HG03066 (cell line): ENCODE data around the gene SCOC.

Experiments used
- ATAC-seq: cut with Tn5 transposase; IDR thresholded peaks from one replicate; pipeline ENCODE4 v1.9.1; 2021; ENCODE audit warnings: low read depth; ENCODE audit not compliant: unreplicated experiment

Gene SCOC

DNA sequence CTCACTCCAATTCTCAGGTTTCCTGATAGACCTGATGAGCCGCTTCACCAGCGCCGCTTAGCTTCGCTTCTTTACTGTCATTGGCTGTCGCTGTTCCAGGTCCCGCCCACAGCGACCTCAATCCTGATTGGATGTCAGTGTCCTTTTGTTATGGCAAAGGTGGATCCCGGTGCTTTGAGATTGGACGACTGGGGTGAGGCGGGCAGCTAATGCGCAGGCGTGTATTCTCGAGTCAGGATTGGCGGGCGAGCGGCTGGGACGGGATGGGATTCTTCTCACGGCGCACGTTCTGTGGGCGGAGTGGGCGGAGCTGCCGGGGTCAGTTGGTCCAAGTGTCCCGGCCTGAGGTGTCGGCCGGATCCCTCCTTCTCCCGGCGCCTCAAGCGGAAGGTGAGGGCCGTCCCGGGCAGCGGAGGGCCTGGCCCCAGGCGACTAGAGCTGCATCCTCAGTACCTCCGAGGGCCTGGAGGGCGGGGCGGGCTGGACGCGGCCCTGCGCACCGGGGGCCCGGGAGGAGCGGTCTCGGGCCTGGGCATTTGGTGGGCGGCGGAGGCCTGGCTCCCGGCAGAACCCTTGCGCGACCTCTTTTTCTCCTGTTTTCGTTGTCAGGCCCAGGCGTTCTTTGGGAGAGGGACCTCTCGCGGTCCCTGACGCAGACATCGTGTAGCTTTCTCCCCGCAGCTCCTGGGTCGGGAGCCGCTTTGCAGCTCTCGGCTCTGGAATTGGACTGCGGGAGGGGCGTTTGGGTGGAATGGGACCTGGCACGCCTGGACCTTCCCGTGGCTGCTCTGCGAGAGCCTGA, at the start of gene SCOC:
Gene SCOC, plus strand, starts transcription at position 319 of the 802 bp plus-strand sequence. CDS start 5,525 bp downstream, outside the sequence.
- ATAC-seq, result peak; percentile 95

DNA sequence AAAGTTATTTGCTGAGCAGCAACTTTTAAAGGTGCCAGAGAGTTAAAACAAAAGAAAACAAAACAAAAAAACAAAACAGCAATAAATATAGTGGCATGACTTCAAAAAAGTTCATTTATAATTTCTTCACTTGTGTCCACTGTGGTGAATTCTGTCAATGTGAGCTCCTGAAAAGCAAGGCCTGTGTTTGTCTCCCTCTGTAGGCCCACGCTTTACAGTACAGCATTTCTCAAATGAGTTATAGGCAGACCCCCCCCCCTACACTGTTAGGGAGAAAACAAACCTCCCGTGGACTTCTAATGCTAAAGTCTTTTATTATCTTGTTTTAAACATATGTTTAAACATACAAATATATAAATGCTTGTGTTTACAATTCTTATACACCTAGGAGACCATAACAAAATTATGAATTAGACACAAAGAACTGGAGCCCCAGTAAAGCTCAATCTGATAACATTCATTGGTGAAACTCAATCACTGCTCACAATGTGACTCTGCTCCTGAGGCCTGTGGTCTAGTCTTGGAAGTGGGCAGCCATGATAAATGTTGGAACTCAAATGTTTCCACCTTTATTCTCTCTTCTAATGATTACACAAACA, 47.0 kb upstream of the SCOC start:
- ATAC-seq, result no peak

DNA sequence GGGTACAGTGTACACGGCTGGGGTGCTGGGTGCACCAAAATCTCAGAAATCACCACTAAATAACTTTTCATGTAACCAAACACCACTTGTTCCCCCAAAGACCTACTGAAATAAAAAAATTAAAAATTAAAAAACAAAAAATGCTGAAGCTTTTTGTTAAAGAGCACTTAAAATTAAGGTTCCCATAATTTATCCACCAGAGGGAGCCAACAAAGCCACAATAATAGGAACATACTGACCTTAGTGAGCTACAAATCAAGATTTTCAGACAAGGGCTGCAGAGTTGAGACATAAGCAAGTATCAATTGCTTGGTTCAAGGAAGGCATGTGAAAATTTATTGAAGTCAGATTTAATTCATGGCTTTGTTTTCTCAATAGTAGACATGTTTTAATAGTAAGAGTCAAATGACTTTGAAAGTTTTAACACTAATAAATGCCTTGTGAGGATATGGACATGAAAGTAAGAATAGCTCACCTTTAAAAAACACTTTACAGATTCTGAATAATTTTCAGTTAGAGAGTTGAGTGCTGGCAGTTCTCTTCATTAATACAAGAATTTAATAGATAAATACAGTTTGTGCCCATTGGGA, 43.0 kb upstream of the SCOC start:
- no peak for ATAC-seq

DNA sequence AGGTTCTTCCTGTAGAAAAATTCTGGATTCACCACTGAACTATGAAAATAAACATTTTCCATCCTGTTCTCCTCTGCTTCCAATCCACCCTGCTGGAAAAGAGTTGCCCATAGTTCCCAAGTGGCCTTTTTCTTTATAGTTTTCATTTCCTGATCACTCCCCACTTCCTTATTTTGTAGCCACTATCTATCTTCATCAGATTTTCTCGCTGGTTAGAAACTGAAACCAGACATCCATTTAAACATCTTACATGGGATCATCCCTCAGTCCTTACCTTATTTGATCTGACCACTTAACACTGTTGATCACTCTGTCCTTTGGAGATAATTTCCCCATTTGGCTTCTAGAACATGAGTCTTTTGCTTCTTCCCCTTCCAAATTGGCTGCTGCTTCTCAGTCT, 42.2 kb upstream of the SCOC start:
- no peak for ATAC-seq

DNA sequence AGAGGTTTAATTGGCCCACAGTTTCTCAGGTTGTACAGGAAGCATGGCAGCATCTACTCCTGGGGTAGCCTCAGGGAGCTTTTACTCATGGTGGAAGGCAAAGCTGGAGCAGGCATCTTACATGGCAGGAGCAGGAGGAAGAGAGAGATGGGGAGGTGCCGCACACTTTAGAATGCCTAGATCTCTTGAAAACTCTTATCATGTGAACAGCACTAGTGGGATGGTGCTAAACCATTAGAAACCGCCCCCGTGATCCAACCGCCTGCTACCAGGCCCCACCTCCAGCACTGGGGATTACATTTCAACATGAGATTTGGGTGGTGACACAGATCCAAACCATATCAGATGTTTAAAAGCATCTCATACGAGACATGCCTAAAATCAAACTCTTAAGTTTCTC, 41.6 kb upstream of the SCOC start:
- no peak for ATAC-seq

DNA sequence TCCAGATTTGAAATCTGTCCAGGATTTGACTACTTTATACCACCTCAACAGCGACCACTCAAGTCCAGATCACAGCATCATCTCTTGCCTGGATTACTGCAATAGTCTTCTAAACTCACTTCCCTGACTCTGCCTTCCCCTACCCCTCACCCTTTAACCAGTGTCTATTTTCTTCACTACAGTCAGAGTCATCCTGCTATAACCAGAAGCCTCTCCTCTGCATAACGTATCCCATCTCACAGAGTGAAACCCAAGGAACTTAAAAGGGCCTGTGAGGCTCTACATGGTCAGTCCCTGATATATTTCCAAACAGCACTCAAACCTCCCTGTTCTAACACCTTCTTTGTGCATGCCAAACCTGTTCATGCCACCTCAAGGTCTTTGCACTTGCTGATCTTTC, 40.7 kb upstream of the SCOC start:
- no peak for ATAC-seq

DNA sequence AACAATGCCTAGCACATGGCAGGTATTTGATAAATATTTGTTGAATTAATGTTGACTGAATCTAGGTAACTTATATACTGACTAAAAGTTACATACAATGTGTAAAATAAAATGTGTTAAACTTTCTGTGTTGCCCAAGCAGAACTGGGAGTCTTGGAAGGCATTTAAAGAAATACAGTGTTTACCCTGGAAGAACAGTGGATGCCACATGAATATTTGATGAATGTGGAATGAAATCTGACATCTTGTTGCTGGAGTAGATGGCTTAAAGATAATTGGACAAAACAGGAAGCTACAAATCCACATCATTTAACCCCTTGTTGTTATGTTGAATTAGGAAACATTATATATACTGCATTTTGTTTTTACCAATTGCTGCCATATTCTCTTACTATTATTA, 39.9 kb upstream of the SCOC start:
- no peak for ATAC-seq

DNA sequence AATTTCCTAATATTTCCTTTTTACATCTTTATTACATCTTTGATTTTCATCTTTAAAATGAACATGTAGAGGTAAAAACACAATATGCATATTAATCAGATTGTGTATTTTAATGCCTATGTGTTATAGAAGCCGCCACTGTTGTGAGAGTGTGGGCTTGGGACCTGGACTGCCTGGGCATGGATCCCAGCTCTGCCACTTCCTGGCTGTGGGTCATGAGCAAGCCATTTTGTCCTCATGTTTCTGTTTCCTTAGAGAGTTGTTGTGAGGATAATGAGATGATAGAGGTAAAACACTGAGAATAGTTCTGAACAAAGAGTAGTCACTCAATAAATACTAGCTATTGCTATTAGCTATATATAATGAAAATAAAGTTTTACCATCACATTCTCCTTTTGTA, 38.4 kb upstream of the SCOC start:
- ATAC-seq, result no peak

DNA sequence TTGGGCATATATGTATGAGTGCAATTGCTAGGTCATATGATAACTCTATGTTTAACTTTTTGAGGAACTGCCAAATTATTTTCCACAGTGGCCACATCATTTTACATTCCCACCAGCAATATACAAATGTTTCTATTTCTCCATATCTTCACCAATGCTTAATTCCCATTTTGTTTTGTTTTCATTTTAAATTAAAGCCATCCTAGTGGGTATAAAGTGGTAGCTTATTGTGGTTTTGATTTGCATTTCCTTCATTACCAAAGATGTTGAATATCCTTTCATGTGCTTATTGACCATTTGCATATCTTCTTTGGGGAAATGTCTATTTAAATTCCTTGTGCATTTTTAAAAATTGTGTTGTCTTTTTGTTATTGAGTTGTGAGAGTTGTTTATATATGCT, 36.7 kb upstream of the SCOC start:
- ATAC-seq, result no peak

DNA sequence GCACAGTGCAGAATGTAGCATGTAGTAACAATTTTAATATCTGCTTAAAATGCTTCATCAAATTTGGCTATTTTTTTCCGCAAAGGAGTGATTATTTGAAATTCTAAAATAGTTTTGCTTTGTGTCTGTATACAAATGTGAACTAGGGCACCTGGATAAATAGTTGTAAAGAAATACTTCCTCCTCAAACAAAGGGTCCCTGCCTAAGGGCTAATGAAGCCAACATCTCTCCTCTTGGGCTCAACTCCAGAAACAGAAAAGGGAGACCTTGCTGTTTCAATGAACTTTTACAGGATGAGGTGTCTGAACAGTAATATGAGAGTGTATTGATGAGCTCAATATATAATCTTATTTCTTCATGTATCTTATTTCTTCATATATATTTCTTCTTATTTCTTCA, 30.8 kb upstream of the SCOC start:
- no peak for ATAC-seq

DNA sequence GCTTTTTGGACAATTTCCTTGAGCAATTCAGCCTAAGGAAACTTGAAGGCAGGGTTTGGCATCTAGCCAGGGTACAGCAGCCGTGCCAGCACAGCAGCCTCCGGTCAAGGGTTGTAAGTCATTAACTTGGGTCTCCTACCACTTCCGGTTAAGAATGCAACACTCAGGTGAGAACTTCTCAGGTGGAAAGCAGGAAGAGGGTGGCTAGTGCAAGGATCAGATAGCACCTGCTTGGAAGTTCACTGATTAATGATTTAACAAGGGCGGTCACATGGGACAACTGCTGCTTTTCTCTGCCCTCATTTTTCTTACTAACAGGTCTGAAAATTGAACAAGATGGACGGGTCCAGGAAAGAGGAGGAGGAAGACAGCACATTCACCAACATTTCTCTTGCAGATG, 30.1 kb upstream of the SCOC start:
- peak; percentile 82 for ATAC-seq

DNA sequence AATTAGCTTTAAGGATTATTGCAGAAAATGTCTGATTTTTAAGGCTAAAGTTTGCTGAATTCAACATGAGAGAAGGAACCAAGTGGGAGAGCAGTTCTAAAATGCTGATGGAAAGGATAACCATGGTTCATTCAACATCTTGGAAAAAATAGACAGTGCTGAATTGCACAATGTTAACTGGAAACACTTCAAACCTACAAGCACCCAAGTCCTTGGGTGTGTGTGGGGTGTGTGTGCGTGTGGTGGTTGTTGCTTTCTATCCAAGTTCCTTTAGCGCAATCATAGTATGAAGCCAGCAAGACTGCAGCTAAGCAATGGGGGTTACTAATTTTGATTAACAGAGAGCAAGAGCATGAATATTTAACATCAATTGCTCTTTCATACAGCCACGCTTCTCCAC, 29.3 kb upstream of the SCOC start:
- ATAC-seq, result no peak

DNA sequence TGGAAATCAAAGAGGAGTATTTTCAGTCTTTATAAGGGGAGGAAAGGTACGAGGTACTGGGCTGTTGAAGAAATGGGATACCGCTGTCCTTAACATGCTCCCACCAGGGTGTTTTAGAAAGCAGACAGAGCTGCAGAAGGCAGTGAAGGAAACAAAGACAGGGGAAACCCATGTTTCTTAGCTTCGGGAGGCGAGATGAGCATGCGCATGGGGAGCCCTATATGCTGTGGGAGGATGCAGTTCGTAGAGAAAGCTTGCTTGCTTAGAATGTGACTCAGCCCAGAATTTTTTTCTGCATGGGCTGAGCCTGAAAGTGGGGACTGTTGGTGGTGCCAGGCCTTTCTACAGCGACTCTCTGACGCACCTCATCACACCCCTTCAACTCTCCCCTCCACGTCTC, 28.8 kb upstream of the SCOC start:
- ATAC-seq, result no peak

DNA sequence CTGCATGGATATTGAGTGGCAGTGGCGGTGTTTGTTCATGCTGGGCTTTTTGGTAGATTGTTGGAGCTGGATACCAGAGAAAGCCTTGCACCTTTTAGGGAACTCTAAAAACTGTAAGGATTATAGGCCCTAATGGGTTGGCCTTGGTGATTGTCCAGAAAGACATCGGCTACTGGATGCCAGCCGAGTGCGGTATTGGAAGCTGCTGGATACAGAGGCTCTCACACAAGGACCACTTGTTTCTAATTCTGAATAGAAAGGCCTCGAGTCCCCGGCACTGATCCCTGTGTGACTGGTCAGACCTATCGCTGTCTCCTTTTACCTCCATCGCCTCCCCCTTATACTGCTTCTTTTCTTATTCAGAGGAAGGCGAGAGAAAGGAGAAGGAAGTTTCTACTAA, 27.3 kb upstream of the SCOC start:
- ATAC-seq, result no peak

DNA sequence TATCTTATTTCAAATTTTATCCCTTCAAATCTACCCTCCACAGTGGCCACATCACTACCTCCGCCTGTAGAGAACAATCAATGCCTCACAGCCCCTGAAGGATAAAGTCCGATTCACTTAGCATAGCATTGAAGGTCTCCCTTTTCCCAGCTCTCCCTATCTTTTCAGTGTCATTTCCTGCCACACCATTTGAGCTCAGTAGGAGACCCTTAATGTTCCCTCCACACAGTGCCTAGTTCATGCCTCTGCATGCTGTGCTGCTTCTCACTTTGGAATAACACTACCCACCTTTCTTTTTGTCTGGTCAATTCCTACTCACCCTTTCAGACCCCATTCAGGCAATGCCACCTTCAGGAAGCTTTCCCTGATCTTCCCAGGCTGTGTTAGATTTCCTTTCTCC, 23.6 kb upstream of the SCOC start:
- no peak for ATAC-seq

DNA sequence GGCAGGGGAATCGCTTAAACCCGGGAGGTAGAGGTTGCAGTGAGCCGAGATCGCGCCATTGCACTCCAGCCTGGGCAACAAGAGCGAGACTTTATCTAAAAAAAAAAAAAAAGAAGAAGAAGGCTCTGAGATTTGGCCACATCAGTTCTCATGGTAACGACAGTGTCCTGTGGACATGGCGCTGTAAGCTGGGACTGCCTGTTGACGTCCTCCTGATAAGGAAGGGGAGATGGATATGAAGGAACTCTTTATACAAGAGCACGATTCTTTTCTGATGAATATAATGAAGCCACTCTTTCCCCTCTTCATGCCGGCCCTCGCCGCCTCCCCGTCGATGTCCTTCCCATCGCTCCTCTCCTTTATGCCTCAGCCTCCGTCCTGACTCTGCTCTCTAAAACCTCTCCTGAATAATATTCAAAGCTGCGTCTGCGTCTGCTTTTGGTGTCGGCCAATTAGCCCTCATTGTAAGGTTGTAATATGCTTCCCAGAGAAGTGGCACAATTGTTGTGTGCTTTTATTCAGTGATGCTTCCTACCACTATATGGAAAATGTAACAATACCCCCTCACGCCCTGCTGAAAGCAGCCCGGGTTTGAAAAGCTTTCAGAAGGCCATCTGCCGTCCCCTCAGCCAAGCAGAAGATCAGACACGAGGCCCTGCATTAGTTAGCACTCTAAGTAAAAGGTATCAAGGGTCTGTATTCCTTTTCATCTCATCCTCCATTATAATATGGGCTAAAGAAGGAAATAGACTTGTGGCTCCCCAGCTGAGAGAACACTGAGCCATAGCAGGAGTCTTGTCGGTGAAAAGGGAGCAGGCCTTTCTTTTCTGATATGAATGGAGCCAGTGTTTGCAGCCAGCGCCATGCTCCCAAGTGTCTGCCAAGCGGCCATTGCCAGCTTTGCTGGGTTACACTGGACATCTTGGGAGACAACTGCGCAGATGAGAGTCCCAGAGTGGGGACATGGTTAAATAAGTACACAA, 22.1 kb upstream of the SCOC start:
- no peak for ATAC-seq

DNA sequence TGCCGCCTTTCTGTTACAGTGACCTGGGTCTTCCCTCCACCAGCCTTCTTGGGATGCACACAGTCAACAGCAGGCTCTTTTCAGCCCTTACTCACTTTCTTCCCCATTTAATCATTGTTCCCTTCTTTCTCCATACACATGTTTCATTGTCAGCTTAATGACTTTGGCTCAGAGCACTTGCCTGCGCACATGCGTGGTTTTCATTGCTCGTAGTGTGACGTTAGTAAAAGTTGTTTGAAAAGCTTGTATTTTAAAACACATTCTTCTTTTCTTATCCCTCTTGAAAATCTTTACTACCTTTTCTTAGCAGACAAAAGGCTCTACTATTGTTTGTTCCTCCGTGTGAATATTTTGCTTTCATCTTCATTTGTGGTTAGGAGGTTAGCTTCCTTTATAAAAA, 19.7 kb upstream of the SCOC start:
- no peak for ATAC-seq

DNA sequence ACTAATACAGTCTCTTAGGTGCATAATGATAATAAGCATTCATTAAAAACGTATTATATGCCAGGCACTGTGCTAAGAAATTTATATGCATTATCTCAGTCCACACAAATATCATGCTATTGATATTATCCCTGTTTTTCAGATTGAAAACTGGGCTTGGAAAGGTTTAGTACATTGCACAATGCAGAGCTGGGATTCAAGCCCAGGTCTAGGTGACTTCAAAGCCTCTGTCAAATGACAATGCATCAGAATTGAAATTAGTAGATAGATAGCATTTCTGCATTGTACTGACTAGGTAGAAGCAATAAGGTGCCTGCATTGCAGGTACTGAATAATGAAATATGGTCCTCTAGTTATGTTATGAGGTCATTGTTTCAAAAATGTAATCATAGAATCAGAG, 18.2 kb upstream of the SCOC start:
- ATAC-seq, result no peak

DNA sequence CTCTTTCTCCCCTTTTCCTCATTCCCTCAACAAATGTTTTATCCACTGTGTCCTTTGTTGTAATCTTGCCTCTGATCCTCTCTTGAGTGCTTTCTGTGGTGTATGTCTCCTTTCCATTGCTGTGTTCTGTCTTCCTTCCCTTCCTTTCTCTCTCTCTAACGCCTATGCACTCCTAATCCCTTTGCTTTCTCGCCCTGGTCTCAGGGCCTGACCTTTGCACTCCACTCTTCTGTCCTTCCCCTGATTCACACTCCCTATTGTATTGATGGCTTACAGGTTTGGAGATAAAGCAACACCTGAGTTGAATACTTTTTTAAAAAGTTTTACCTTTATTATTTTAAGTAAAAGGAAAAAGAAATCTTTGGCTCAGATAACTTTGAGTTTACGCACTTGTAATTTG, 15.6 kb upstream of the SCOC start:
- no peak for ATAC-seq

DNA sequence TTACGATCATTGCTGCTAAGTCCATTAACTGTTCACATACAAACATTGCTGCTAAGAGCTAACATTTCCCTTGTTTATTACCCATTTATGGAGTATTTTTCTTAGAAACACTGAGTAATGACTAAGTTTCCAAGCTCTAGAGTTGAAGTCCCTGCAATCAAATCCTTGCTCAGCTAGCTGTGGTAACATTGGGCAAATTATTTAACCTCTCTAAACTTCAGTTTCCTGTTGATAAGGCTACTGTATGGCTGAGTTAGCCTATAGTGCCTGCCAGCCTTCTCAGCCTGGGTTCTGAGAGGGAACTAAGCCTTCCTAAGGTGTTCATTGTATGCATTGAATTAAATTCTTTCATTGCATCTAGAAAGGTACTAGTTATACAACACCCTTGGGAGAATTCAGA, 15.2 kb upstream of the SCOC start:
- ATAC-seq, result no peak
